WTC11 (cell line): ENCODE measurements around the gene PSENEN. TPM values are rescaled to one million over a fixed set of nuclear protein-coding genes. Genes with fewer than 3 reads are reported as not detected.

Experiments
- ATAC-seq: fragments of 200-7000 bp; cut with Tn5 transposase; 2 replicates; pipeline ENCODE4 v1.10.0; 2021; ENCODE audit warnings: mild to moderate bottlenecking, moderate library complexity
- CTCF ChIA-PET: fragments of 300-600 bp; sonication (Branson Sonifier 250); formaldehyde crosslinking; loops from one replicate; lab custom pipeline; 2021; ENCODE audit warnings: antibody characterized with exemption; lab: Charles Lee
- POLR2A ChIA-PET: fragments of 350-600 bp; sonication (Branson Sonifier 250); formaldehyde crosslinking; loops from one replicate; lab custom pipeline; 2021; ENCODE audit warnings: antibody characterized with exemption; lab: Charles Lee
- DNase-seq: peaks from one replicate; pipeline ENCODE4 v3.0.0; 2021; ENCODE audit warnings: low spot score
- H3K27ac Mint-ChIP-seq: 2 replicates; pipeline ENCODE4 v1.8.0; 2021; ENCODE audit warnings: mixed read lengths
- H3K27me3 Mint-ChIP-seq: 2 replicates; pipeline ENCODE4 v1.8.0; 2021; ENCODE audit warnings: low read depth, mild to moderate bottlenecking, moderate library complexity, mixed read lengths
- H3K36me3 Mint-ChIP-seq: 2 replicates; pipeline ENCODE4 v1.8.0; 2021; ENCODE audit warnings: mixed read lengths
- H3K4me1 Mint-ChIP-seq: 2 replicates; pipeline ENCODE4 v1.8.0; 2022; ENCODE audit warnings: mixed read lengths
- H3K4me3 Mint-ChIP-seq: 2 replicates; pipeline ENCODE4 v1.8.0; 2021; ENCODE audit warnings: mild to moderate bottlenecking, moderate library complexity, mixed read lengths
- H3K9me3 Mint-ChIP-seq: 2 replicates; pipeline ENCODE4 v1.8.0; 2021; ENCODE audit warnings: mixed read lengths
- ARID4B ChIP-seq: sonication (generic); formaldehyde crosslinking; IDR thresholded peaks from 2 replicates; pipeline ENCODE4 v1.8.0; 2023; ENCODE audit warnings: missing genetic modification reagents, mild to moderate bottlenecking, borderline replicate concordance
- ATF6 ChIP-seq: sonication (generic); formaldehyde crosslinking; IDR thresholded peaks from 2 replicates; pipeline ENCODE4 v1.8.1; 2023; ENCODE audit warnings: mild to moderate bottlenecking, missing genetic modification reagents
- CREB1 ChIP-seq: sonication (generic); formaldehyde crosslinking; IDR thresholded peaks from 2 replicates; pipeline ENCODE4 v1.8.0; 2023; ENCODE audit warnings: mild to moderate bottlenecking, missing genetic modification reagents
- ETV6 ChIP-seq: sonication (generic); formaldehyde crosslinking; IDR thresholded peaks from 2 replicates; pipeline ENCODE4 v1.8.1; 2022; ENCODE audit warnings: mild to moderate bottlenecking, missing genetic modification reagents
- GABPB1 ChIP-seq: sonication (generic); formaldehyde crosslinking; IDR thresholded peaks from 2 replicates; pipeline ENCODE4 v1.8.1; 2023; ENCODE audit warnings: mild to moderate bottlenecking, missing genetic modification reagents
- IRF2 ChIP-seq: sonication (generic); formaldehyde crosslinking; IDR thresholded peaks from 2 replicates; pipeline ENCODE4 v1.8.0; 2022; ENCODE audit warnings: low read depth, missing genetic modification reagents, borderline replicate concordance
- MLX ChIP-seq: sonication (generic); formaldehyde crosslinking; IDR thresholded peaks from 2 replicates; pipeline ENCODE4 v1.8.1; 2023; ENCODE audit warnings: mild to moderate bottlenecking, missing genetic modification reagents, moderate library complexity
- NFE2L1 ChIP-seq: sonication (generic); formaldehyde crosslinking; IDR thresholded peaks from 2 replicates; pipeline ENCODE4 v1.8.1; 2023; ENCODE audit warnings: missing genetic modification reagents
- NR2C2 ChIP-seq: sonication (generic); formaldehyde crosslinking; IDR thresholded peaks from 2 replicates; pipeline ENCODE4 v1.8.0; 2022; ENCODE audit warnings: mild to moderate bottlenecking, missing genetic modification reagents
- OVOL2 ChIP-seq: fragments of 250-450 bp; sonication (Bioruptor Pico); IDR thresholded peaks from 2 replicates; pipeline ENCODE4 v1.9.0; 2021; ENCODE audit warnings: mild to moderate bottlenecking, borderline replicate concordance
- PRRX2 ChIP-seq: fragments of 250-450 bp; sonication (Bioruptor Pico); IDR thresholded peaks from 2 replicates; pipeline ENCODE4 v1.8.0; 2021; ENCODE audit warnings: mild to moderate bottlenecking
- TCF7 ChIP-seq: sonication (generic); formaldehyde crosslinking; IDR thresholded peaks from 2 replicates; pipeline ENCODE4 v1.8.0; 2022; ENCODE audit warnings: mild to moderate bottlenecking, low read depth, missing genetic modification reagents, moderate library complexity
- USF2 ChIP-seq: sonication (generic); formaldehyde crosslinking; IDR thresholded peaks from 2 replicates; pipeline ENCODE4 v1.8.1; 2023; ENCODE audit warnings: mild to moderate bottlenecking, missing genetic modification reagents, moderate library complexity
- ZMAT4 ChIP-seq: fragments of 250-450 bp; sonication (Bioruptor Pico); IDR thresholded peaks from 2 replicates; pipeline ENCODE4 v1.9.0; 2021; ENCODE audit warnings: mild to moderate bottlenecking
- ZNF121 ChIP-seq: sonication (generic); formaldehyde crosslinking; IDR thresholded peaks from 2 replicates; pipeline ENCODE4 v1.8.0; 2023; ENCODE audit warnings: missing genetic modification reagents
- ZNF219 ChIP-seq: sonication (generic); formaldehyde crosslinking; IDR thresholded peaks from 2 replicates; pipeline ENCODE4 v1.8.0; 2023; ENCODE audit warnings: missing genetic modification reagents, mild to moderate bottlenecking, borderline replicate concordance
- ZNF232 ChIP-seq: sonication (generic); formaldehyde crosslinking; IDR thresholded peaks from 2 replicates; pipeline ENCODE4 v1.8.0; 2022; ENCODE audit warnings: mild to moderate bottlenecking, missing genetic modification reagents
- ZNF263 ChIP-seq: sonication (generic); formaldehyde crosslinking; IDR thresholded peaks from 2 replicates; pipeline ENCODE4 v1.8.1; 2022; ENCODE audit warnings: low read depth, mild to moderate bottlenecking, moderate library complexity, missing genetic modification reagents
- ZNF281 ChIP-seq: sonication (generic); formaldehyde crosslinking; IDR thresholded peaks from 2 replicates; pipeline ENCODE4 v1.8.0; 2023; ENCODE audit warnings: mild to moderate bottlenecking, missing genetic modification reagents
- total RNA-seq: library from RNA; stranded (reverse); gene quantifications from 3 replicates; pipeline ENCODE4 v1.2.3, GENCODE V29; 2021

Gene PSENEN
- total RNA-seq, 1 experiment from 2014 or later = 80.3 TPM

- TF ChIP-seq MLX (CRISPR knock-in tag) (no peak), GABPB1 (no peak), ZNF281 (CRISPR knock-in tag) (no peak), ZNF219 (CRISPR knock-in tag) (no peak), ATF6 (no peak), CREB1 (CRISPR knock-in tag) (no peak)
- TF ChIP-seq, all 79 proteins: peak for 0
Measured at GRCh38 chr19:35722461-35722860, 23.0 kb upstream of the PSENEN start (continued).

GRCh38 chr19:35722897-35723296 lies 22.6 kb upstream of the PSENEN start:
- ATAC-seq (no peak), DNase-seq (no peak)
- H3K4me1 Mint-ChIP-seq = peaks cover 5% of the 10 kb centered on the region
- POLR2A ChIA-PET = no interaction called here
- no peak overlapping the region for H3K27ac Mint-ChIP-seq
- H3K27me3 Mint-ChIP-seq = no peaks in the 10 kb centered on the region
- peaks cover 47% of the 10 kb centered on the region for H3K36me3 Mint-ChIP-seq
- no peak for TF ChIP-seq NFE2L1 (CRISPR knock-in tag)
- TF ChIP-seq USF2 (CRISPR knock-in tag) = no peak
- TF ChIP-seq ZMAT4 = no peak
- no peak for TF ChIP-seq ARID4B (CRISPR knock-in tag)
- no peak for TF ChIP-seq ZNF121
- CTCF ChIA-PET = interaction anchor here (0.6 to 1.0 kb wide), 5 partner anchors 14 to 228 kb away, joined by 3 read pairs; no protein-coding TSS in a partner anchor
- H3K4me3 Mint-ChIP-seq = no peak overlapping the region
- H3K9me3 Mint-ChIP-seq = no peaks in the 10 kb centered on the region

- H3K36me3 Mint-ChIP-seq = peaks cover 55% of the 10 kb centered on the region
- H3K4me3 Mint-ChIP-seq = no peak overlapping the region
- no peaks in the 10 kb centered on the region for H3K9me3 Mint-ChIP-seq
- ChIA-PET POLR2A (no interaction called here), CTCF (interaction anchor here (0.6 to 1.0 kb wide), 5 partner anchors 14 to 228 kb away, joined by 3 read pairs; no protein-coding TSS in a partner anchor)
- H3K4me1 Mint-ChIP-seq = peaks cover 5% of the 10 kb centered on the region
- no peak overlapping the region for H3K27ac Mint-ChIP-seq
- ATAC-seq = no peak
- H3K27me3 Mint-ChIP-seq = no peaks in the 10 kb centered on the region
- DNase-seq = no peak
- no peak for TF ChIP-seq NFE2L1 (CRISPR knock-in tag)
- no peak for TF ChIP-seq IRF2 (CRISPR knock-in tag)
- TF ChIP-seq ATF6 = no peak
- no peak for TF ChIP-seq ETV6 (CRISPR knock-in tag)
- TF ChIP-seq PRRX2 (CRISPR knock-in tag) = no peak
- TF ChIP-seq NR2C2 (CRISPR knock-in tag) = no peak
- TF ChIP-seq ZNF219 (CRISPR knock-in tag) = no peak
- no peak for TF ChIP-seq ZNF121
- no peak for TF ChIP-seq ZNF232 (CRISPR knock-in tag)
- no peak for TF ChIP-seq OVOL2 (CRISPR knock-in tag)
- no peak for TF ChIP-seq ZNF263 (CRISPR knock-in tag)
- TF ChIP-seq ZMAT4 = no peak
- TF ChIP-seq TCF7 (CRISPR knock-in tag) = no peak
Measured at GRCh38 chr19:35723671-35724070, 21.8 kb upstream of the PSENEN start.
